Ascending aorta (tissue), 2 donors: Measurements from ENCODE around the gene SEMA3C. TPM values are rescaled to one million over a fixed set of nuclear protein-coding genes. Genes with fewer than 3 reads are reported as not detected.
A peak's percentile ranks its signal among the peaks of the same experiment; 100 is the strongest.

Source experiments
- DNase-seq, 2 donors: peaks; one replicate each; pipeline ENCODE4 v3.0.0-alpha.2; 2019; ENCODE audit warnings: low spot score in 2 of 2
- H3K27ac ChIP-seq, 2 donors: fragments of 200-600 bp; sonication (generic); one replicate each; pipeline ENCODE4 v1.5.1; 2016 to 2017; ENCODE audit warnings: mild to moderate bottlenecking in 1 of 2
- H3K27me3 ChIP-seq: fragments of 200-600 bp; sonication (generic); one replicate; pipeline ENCODE4 v1.5.1; 2017
- H3K36me3 ChIP-seq, 2 donors: fragments of 200-600 bp; sonication (generic); one replicate each; pipeline ENCODE4 v1.5.1; 2016
- H3K4me1 ChIP-seq, 2 donors: fragments of 200-600 bp; sonication (generic); one replicate each; pipeline ENCODE4 v1.5.1; 2016 to 2017; ENCODE audit warnings: mild to moderate bottlenecking in 1 of 2
- H3K4me3 ChIP-seq, 2 donors: fragments of 200-600 bp; sonication (generic); one replicate each; pipeline ENCODE4 v1.5.1; 2016 to 2017; ENCODE audit warnings: mild to moderate bottlenecking in 1 of 2
- H3K9me3 ChIP-seq, 2 donors: fragments of 200-600 bp; sonication (generic); one replicate each; pipeline ENCODE4 v1.5.1; 2016
- intact Hi-C: fragments of 100-400 bp; cut with DNase I; formaldehyde crosslinking; loops from one replicate; pipeline ENCODE4 v1.15.1; 2023
- total RNA-seq: library from RNA; depleted of rRNA; stranded (reverse); fragments of >200 nt; gene quantifications from one replicate; pipeline ENCODE4 v1.1.0, GENCODE V29; 2016
- TF ChIP-seq, protein P1 (sequence below), 3 experiments: fragments of 200-600 bp in 2 of 3; fragments of 450-650 bp in 1 of 3; sonication (generic) in 2 of 3; IDR thresholded peaks; one replicate each; pipeline ENCODE4 v1.5.1; 2016 to 2019; ENCODE audit warnings: antibody characterized with exemption in 3 of 3, mild to moderate bottlenecking in 1 of 3, moderate library complexity in 1 of 3

The SEMA3C gene
- total RNA-seq, 1 donor from 2014 or later, result 16.6 TPM

DNA sequence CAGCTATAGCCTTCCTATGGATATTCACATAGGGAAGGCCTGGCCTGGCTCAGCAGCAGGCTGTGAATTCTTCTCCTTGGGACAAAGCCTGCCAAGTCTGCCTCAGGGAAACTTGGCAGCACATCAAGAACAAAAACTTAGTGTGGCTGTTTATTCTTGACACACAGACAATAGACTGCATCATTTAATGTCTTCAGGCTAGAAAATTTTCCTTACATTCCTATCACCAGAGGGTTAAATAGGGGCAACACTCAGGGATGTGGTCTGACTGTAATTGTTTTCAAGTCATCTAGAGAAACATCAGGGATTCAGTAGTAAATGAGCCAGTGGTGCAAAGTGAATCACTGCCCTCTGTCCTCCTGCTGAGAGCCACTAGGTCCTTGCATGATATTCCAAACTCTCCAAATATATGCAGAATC lies 137.3 kb downstream of the SEMA3C start:
- intact Hi-C loops, result loop anchor here (5.0 kb wide), 2 partner anchors 59 to 136 kb away; partner anchors contain the start of gene SEMA3C
- TF ChIP-seq, protein P1, sequence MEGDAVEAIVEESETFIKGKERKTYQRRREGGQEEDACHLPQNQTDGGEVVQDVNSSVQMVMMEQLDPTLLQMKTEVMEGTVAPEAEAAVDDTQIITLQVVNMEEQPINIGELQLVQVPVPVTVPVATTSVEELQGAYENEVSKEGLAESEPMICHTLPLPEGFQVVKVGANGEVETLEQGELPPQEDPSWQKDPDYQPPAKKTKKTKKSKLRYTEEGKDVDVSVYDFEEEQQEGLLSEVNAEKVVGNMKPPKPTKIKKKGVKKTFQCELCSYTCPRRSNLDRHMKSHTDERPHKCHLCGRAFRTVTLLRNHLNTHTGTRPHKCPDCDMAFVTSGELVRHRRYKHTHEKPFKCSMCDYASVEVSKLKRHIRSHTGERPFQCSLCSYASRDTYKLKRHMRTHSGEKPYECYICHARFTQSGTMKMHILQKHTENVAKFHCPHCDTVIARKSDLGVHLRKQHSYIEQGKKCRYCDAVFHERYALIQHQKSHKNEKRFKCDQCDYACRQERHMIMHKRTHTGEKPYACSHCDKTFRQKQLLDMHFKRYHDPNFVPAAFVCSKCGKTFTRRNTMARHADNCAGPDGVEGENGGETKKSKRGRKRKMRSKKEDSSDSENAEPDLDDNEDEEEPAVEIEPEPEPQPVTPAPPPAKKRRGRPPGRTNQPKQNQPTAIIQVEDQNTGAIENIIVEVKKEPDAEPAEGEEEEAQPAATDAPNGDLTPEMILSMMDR (IDR thresholded peaks at IDR 0.05), result no peak
- Histone ChIP-seq H3K4me3 (no peak overlapping the region), H3K27ac (peak overlapping the region in 1 of 2 donors; percentile 27), H3K9me3 (no peaks in the 10 kb centered on the region), H3K27me3 (no peaks in the 10 kb centered on the region), H3K4me1 (peaks cover 5 to 10% of the 10 kb centered on the region in 2 donors), H3K36me3 (no peaks in the 10 kb centered on the region)
- no peak for DNase-seq

DNA sequence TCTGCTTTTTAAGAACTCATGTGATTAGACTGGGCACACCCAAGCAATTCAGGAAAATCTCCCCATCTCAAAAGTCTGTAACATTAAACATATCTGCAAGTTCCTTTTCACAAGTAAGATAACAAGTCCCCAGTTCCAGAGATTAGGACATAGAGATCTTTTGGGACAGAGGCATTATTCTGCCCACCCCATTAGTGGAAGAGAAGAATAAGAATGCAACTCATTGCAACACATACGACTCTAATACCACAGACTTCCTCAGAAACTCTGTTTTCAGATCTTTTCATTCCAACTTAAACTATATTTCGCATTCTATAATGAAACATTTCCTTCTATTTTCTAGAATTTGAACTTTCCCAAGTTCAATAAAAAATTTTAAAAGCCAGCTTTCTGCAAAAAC lies 137.7 kb downstream of the SEMA3C start:
- TF ChIP-seq, protein P1 (IDR thresholded peaks at IDR 0.05), result no peak
- Histone ChIP-seq H3K36me3 (no peaks in the 10 kb centered on the region), H3K9me3 (no peaks in the 10 kb centered on the region), H3K4me3 (no peak overlapping the region), H3K27ac (peak overlapping the region; percentile 15 to 27), H3K4me1 (peaks cover 5 to 10% of the 10 kb centered on the region in 2 donors), H3K27me3 (no peaks in the 10 kb centered on the region)
- no peak for DNase-seq
- intact Hi-C loops, result loop anchor here (5.0 kb wide), 2 partner anchors 59 to 136 kb away; partner anchors contain the start of gene SEMA3C

DNA sequence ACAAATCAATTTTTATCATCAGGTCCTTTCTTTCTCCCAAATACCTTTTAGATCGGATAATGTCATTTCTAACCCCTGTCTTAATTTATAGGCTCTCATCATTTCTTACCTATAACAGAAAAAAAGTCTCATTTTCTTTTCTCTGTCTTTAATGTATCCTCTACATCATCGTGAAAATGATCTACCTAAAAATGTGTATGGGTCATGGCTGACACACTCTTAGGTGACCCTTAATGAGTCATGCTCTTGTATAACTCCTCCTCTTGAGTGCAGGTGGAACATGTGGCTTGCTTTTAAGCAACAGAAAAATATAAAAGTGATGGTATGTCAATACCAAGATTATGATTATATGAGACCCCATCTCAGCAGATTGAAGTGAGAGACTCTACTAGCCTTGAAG lies 139.4 kb downstream of the SEMA3C start:
- Histone ChIP-seq H3K36me3 (no peaks in the 10 kb centered on the region), H3K4me1 (peaks cover 5 to 15% of the 10 kb centered on the region in 2 donors), H3K27ac (no peak overlapping the region), H3K4me3 (no peak overlapping the region), H3K9me3 (no peaks in the 10 kb centered on the region), H3K27me3 (no peaks in the 10 kb centered on the region)
- intact Hi-C loops, result no loop called here
- TF ChIP-seq, protein P1 (IDR thresholded peaks at IDR 0.05), result no peak
- DNase-seq, result no peak

GRCh38 chr7:80775897-80776296 lies 143.0 kb downstream of the SEMA3C start:
- Histone ChIP-seq H3K4me1 (peaks cover 0 to 7% of the 10 kb centered on the region in 2 donors), H3K27me3 (no peaks in the 10 kb centered on the region), H3K27ac (no peak overlapping the region), H3K36me3 (no peaks in the 10 kb centered on the region), H3K9me3 (no peaks in the 10 kb centered on the region), H3K4me3 (no peak overlapping the region)
- TF ChIP-seq, protein P1 (IDR thresholded peaks at IDR 0.05), result no peak
- no peak for DNase-seq
- intact Hi-C loops, result no loop called here

- Histone ChIP-seq H3K27ac (no peak overlapping the region), H3K36me3 (no peaks in the 10 kb centered on the region), H3K4me3 (no peak overlapping the region), H3K4me1 (peaks cover 0 to 4% of the 10 kb centered on the region in 2 donors), H3K27me3 (no peaks in the 10 kb centered on the region), H3K9me3 (no peaks in the 10 kb centered on the region)
- no peak for DNase-seq
- intact Hi-C loops, result no loop called here
- TF ChIP-seq, protein P1 (IDR thresholded peaks at IDR 0.05), result no peak
Measured at GRCh38 chr7:80775482-80775881, 143.4 kb downstream of the SEMA3C start.

DNA sequence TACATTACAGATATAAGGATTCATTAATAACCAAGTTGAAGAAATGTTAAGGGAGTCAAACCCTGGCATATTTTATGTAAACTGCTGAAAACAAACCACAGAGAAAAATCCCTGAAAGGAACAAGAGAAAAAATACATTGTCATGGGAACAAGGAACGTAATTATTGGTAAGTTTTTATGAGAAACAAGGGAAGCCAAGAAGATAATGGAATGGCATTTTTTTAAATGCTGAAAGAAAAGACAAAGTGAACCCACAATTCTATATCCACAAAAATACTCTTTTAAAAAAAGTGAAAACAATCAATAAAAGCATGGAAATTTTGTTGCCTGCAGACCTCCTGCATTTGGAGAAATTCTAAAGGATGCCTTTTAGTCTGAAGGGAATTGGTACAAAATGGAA lies 144.0 kb downstream of the SEMA3C start:
- H3K27me3 ChIP-seq, result no peaks in the 10 kb centered on the region
- peaks cover 0 to 4% of the 10 kb centered on the region in 2 donors for H3K4me1 ChIP-seq
- TF ChIP-seq, protein P1 (IDR thresholded peaks at IDR 0.05), result no peak
- no peak overlapping the region for H3K27ac ChIP-seq
- no peaks in the 10 kb centered on the region for H3K36me3 ChIP-seq
- DNase-seq, result no peak
- H3K4me3 ChIP-seq, result no peak overlapping the region
- H3K9me3 ChIP-seq, result no peaks in the 10 kb centered on the region
- intact Hi-C loops, result no loop called here
